Lung microvascular endothelial cell (primary cell): ENCODE data around the gene GNS. TPM values are rescaled to one million over a fixed set of nuclear protein-coding genes. Genes with fewer than 3 reads are reported as not detected.

ENCODE experiments used
- DNase-seq, 2 donors: peaks; one replicate each; pipeline versions ENCODE4 v3.0.0 to v3.0.0-alpha.2; 2010; ENCODE audit warnings: low read depth in 2 of 2
- total RNA-seq: library from RNA; depleted of rRNA; stranded (reverse); fragments of >200 nt; gene quantifications from 2 replicates; pipeline ENCODE4 v1.2.1, GENCODE V29; 2014

The GNS gene
- 175 and 226 TPM in 2 replicates for total RNA-seq

GRCh38 chr12:64759035-64759894, at the start of gene GNS:
TSS of gene GNS (minus strand) at chr12:64759406. CDS start at chr12:64759276, 130 bp downstream.
- DNase-seq = peak; percentile 96 to 97

GRCh38 chr12:64808110-64808509, 48.9 kb upstream of the GNS start:
- no peak for DNase-seq

DNA sequence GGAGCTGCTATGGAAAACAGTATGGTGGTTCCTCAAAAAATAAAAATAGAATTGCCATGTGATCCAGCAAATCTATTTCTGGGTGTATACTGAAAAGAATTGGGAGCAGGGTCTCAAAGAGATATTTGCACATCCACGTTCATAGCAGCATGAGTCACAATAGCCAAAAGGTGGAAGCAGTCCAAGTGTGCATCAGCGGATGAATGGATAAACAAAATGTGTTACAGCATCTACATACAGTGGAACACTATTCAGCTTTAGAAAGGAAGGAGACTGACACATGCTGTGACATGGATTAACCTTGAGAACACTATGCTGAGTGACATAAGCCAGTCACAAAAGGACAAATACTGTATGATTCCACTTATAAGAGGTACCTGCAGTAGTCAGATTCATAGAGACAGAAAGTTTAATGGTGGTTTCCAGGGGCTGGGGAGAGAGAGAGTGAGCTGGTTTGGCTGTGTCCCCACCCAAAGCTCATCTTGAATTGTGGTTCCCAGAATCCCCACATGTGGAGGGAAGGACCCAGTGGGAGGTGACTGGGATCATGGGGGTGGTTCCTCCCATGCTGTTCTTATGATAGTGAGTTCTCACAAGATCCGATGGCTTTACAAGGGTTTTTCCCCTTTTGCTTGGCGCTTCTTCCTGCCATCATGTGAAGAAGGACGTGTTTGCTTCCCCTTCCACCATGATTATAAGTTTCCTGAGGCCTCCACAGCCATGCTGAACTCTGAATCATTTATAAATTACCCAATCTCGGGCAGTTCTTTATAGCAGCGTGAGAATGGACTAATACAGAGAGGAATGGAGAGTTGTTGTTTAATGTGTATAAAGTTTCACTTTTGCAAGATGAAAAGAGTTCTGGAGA, 47.6 kb upstream of the GNS start:
- DNase-seq = peak; percentile 88 to 91

GRCh38 chr12:64806173-64806572, 47.0 kb upstream of the GNS start:
- DNase-seq = no peak

GRCh38 chr12:64802180-64802775, 43.1 kb upstream of the GNS start:
- DNase-seq = peak; percentile 55 to 60

- peak; percentile 40 to 42 for DNase-seq
Observed at GRCh38 chr12:64801381-64801780, 42.2 kb upstream of the GNS start.

DNA sequence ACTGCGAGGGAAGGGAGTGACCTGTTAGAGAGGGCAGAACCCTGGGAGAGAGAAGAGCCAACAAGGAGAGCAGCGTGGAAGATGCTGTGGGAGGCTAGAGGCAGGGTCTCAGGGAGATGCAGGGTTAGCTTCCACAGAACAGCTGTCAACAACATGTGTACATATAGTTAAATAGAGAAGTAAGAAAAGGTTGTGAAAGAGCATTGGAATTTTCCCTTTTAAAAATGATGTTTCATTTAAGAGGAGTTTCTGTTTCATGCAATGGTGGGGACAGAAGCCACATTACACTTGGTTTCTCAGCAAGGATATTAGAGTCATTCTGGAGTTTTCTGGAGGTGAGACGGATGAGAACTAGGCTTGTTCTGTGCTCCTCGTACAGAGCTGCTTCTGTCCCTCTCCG, 41.4 kb upstream of the GNS start:
- DNase-seq = no peak

- no peak for DNase-seq
Observed at GRCh38 chr12:64798165-64798564, 39.0 kb upstream of the GNS start.

- DNase-seq = no peak
Observed at GRCh38 chr12:64797156-64797555, 38.0 kb upstream of the GNS start.

GRCh38 chr12:64796205-64796845, 37.1 kb upstream of the GNS start:
- peak; percentile 93 to 97 for DNase-seq

DNA sequence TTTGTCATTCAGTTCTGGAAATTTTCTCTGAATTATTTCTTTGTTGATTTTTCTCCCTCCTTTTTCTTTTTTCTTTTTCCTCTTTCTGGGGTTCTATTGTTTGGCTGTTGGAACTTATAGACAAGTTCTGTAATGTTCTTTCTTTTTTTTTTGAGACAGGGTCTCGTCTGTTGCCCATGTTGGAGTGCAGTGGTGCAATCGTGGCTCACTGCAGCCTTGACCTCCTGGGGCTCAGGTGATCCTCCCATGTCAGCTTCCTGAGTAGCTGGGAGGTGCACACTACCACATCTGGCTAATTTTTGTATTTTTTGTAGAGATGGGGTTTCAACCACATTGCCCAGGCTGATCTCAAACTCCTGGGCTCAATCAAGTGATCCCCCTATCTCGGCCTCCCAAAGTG, 35.1 kb upstream of the GNS start:
- DNase-seq = no peak

DNA sequence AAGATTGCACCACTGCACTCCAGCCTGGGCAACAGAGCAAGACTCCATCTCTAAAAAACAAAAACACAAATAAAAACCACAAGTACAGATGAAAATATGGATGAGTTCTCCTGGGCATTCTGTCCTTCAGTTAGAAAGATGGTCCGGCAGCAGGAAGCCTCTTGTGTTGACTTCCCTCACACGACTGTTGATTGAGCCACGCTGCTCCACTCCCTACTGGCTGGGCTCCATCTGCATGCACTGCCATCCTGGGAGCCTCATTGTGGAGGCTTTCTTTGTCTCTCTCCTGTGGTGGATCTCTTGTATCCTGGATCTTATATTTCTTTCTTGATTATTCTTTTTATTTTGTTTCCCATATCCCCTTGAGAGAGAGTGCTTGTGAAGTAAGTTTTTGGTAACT, 34.4 kb upstream of the GNS start:
- DNase-seq = no peak

GRCh38 chr12:64792128-64792527, 32.9 kb upstream of the GNS start:
- no peak for DNase-seq

DNA sequence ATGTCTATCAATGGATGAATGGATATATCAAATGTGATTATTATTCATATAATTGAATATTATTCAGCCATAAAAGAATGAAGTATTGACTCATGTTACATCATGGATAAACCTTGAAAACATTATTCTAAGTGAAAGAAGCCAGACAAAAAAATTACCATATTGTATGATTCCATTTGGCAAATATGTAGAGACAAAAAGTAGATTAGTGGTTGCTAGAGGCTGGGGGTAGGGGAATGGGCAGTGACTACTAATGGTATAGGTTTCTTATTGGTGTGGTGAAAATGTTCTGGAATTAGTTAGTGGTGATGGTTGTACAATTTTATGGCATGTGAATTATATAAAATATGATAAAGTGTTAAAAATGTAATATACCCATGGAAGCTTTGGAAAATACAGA, 31.8 kb upstream of the GNS start:
- DNase-seq = no peak

- no peak for DNase-seq
Observed at GRCh38 chr12:64790166-64790565, 31.0 kb upstream of the GNS start.

DNA sequence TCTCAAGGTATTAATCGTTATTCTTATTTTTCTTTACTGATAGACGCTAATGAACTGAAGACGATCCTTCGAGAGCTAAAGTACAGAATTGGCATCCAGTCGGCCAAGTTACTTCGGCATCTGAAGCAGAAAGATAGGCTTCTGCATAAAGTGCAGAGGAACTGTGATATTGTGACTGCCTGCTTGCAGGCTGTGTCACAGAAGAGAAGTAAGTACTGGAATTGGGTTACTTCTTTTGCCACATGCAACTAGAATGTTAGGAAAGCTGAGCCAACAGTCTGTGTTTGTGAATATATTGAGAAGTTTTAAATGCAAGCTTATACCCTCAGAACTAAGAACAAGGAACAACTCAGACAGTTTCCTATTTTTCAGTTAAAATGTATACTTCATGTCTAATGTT, 26.6 kb upstream of the GNS start:
- DNase-seq = no peak

DNA sequence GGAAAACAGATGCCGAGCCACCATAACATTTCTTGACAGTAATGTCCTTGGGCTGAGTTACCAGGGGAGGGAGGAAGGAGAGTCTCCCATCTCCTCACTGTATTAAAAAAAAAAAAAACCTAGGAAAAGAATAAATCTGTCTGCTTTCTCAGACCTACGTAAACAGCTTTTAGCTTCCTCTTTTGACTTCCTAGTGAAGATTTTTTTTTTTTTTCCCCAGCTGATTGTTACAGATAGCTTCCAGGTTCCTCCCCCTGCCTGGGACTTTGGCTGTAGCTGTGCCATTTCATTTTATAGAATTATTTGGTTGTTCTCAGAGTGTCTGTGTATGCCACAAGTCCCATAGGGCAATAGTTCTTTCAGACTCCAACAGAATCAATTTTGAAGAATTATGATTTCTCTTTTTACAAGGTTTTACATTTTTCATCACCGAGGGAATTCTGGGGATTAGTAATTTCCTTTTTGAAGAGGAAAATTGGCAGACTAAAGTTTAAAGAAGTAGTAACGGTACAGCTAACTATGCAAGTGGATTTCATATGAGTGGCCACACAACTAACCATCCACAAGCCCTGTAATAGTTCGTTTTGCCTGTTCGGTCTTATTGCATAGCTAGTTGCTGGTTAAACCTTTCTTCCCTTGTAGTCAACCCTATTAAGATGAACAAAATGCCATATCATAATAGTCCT, 23.1 kb upstream of the GNS start:
- peak; percentile 63 to 80 for DNase-seq

DNA sequence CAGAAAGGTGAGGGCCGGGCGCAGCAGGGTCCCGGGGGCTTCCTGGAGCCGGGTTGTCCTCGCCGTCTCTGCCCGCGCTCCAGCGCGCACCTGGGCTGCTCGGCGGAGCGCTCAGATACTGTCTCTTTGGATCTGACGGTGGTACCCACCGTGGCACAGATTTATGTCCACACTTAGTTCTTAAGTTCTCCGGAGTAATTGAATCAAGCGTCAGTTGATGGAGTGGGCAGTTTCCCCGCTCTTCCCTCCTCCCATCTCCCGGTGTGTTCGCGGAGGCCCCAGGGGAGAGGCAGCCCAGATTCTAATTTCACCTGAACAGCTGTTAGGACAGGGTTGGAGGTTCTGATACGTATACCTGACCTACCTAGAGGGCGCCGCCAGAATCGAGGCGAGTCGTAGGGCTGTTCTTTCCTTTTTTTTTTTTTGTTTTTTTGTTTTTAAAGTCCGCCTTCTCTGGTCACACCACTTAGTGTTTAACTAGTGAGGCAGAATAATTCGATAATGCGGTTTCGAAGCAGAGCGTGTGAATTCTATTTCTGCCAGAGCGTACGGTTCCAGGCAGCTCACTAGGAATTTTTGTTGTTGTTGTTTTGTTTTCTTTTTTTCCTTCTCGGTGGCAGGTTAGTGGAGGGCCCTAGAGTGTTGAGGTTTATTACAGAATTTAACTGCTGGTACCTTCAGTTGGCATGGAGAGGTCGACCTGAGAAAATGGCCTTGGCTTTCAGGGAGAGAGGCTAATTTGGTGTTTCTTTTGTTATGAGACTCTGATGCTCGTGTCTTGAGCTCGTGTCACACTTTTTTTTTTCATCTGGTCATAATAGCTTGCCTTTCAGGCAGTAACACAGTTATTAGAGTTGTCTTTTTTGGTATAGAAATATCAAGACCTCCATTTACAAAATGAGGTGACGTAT, 22.3 kb upstream of the GNS start:
- DNase-seq = peak; percentile 31 to 35

- DNase-seq = peak; percentile 52 to 57
Observed at GRCh38 chr12:64780531-64781279, 21.5 kb upstream of the GNS start.
